ENCODE measurements around the gene AK8.

- TF ChIP-seq CTCF (conservative IDR thresholded peaks at IDR 0.05; ENCODE audit: low read depth, low read length) (no peak), POLR2A (IDR thresholded peaks at IDR 0.05; ENCODE audit: low read depth, low read length) (no peak), MAFK (IDR thresholded peaks at IDR 0.05; ENCODE audit: low read depth, low read length) (no peak), USF2 (IDR thresholded peaks at IDR 0.05; ENCODE audit: low read depth, low read length) (no peak), RFX5 (IDR thresholded peaks at IDR 0.05; ENCODE audit: low read depth, low read length) (no peak)
These were observed 152.8 kb downstream of the AK8 start for GRCh38 chr9:132725306-132725705.

Data from IMR-90 (cell line).